HepG2 (cell line): Measurements from ENCODE around the gene IRAK2. TPM values are rescaled to one million over a fixed set of nuclear protein-coding genes. Genes with fewer than 3 reads are reported as not detected.
A peak's percentile ranks its signal among the peaks of the same experiment; 100 is the strongest.

Experiments used
- FIP1L1 ChIP-seq: fragments of 200-400 bp; formaldehyde crosslinking; IDR thresholded peaks from 2 replicates; pipeline ENCODE4 v1.6.1; 2018; ENCODE audit warnings: low read depth, mild to moderate bottlenecking, low read length, moderate library complexity, borderline replicate concordance; ENCODE audit not compliant: insufficient read depth
- FOXA3 ChIP-seq: IDR thresholded peaks from 2 replicates; pipeline ENCODE4 v1.6.1; 2016; ENCODE audit warnings: missing genetic modification reagents, missing compliant biosample characterization
- IRF9 ChIP-seq: sonication (generic); formaldehyde crosslinking; IDR thresholded peaks from 2 replicates; pipeline ENCODE4 v1.8.0; 2022; ENCODE audit warnings: missing genetic modification reagents, mild to moderate bottlenecking, borderline replicate concordance
- JUNB ChIP-seq: sonication (generic); formaldehyde crosslinking; IDR thresholded peaks from 2 replicates; pipeline ENCODE4 v1.8.0; 2022; ENCODE audit warnings: missing genetic modification reagents, mild to moderate bottlenecking, borderline replicate concordance
- MEIS2 ChIP-seq: sonication (generic); formaldehyde crosslinking; IDR thresholded peaks from 2 replicates; pipeline ENCODE4 v1.9.0; 2021; ENCODE audit warnings: mild to moderate bottlenecking, missing genetic modification reagents
- MLX ChIP-seq: IDR thresholded peaks from 2 replicates; pipeline ENCODE4 v1.6.1; 2016
- NPAS2 ChIP-seq: sonication (generic); formaldehyde crosslinking; IDR thresholded peaks from 2 replicates; pipeline ENCODE4 v1.8.0; 2022; ENCODE audit warnings: mild to moderate bottlenecking, missing genetic modification reagents, borderline replicate concordance
- PHF8 ChIP-seq: sonication (generic); formaldehyde crosslinking; IDR thresholded peaks from 2 replicates; pipeline ENCODE4 v1.5.0; 2020; ENCODE audit warnings: missing genetic modification reagents
- TOE1 ChIP-seq: sonication (generic); formaldehyde crosslinking; IDR thresholded peaks from 2 replicates; pipeline ENCODE4 v1.4.0; 2020; ENCODE audit warnings: mild to moderate bottlenecking, missing genetic modification reagents
- ZBTB49 ChIP-seq: sonication (generic); formaldehyde crosslinking; IDR thresholded peaks from 2 replicates; pipeline ENCODE4 v1.4.0; 2020; ENCODE audit warnings: missing genetic modification reagents, borderline replicate concordance
- ZNF256 ChIP-seq: sonication (generic); formaldehyde crosslinking; conservative IDR thresholded peaks from 2 replicates; pipeline ENCODE4 v1.4.0; 2020; ENCODE audit warnings: missing genetic modification reagents
- ZNF547 ChIP-seq: sonication (generic); formaldehyde crosslinking; IDR thresholded peaks from 2 replicates; pipeline ENCODE4 v1.5.1; 2020; ENCODE audit warnings: mild to moderate bottlenecking, missing genetic modification reagents
- ZNF724P ChIP-seq: sonication (generic); formaldehyde crosslinking; IDR thresholded peaks from 2 replicates; pipeline ENCODE4 v1.8.0; 2022; ENCODE audit warnings: missing genetic modification reagents, borderline replicate concordance
- ZNF737 ChIP-seq: sonication (generic); formaldehyde crosslinking; IDR thresholded peaks from 2 replicates; pipeline ENCODE4 v1.5.0; 2020; ENCODE audit warnings: missing genetic modification reagents, mild to moderate bottlenecking, borderline replicate concordance
- polyA plus RNA-seq, 8 experiments: library from polyadenylated mRNA; depleted of rRNA in 3 of 8; stranded (reverse) in 7 of 8; unstranded in 1 of 8; fragments of >200 nt; fragmentation: Illumina TruSeq in 4 of 8; extraction: Trizol in 4 of 8; gene quantifications; 2 replicates each; pipeline versions ENCODE4 v1.2.1 to v1.2.3, GENCODE V29; 2011 to 2016; ENCODE audit warnings: low read depth in 4 of 8, missing spikeins in 1 of 8, mixed read lengths in 1 of 8; ENCODE audit not compliant: insufficient read depth in 1 of 8
- total RNA-seq, 5 experiments: library from RNA; depleted of rRNA; stranded (reverse); fragments of >200 nt; fragmentation: Illumina TruSeq; extraction: Trizol; gene quantifications; 2 replicates each; pipeline ENCODE4 v1.2.3, GENCODE V29; 2016; ENCODE audit warnings: low read depth in 1 of 5
- TF ChIP-seq, protein P1 (sequence below): sonication (generic); formaldehyde crosslinking; IDR thresholded peaks from 2 replicates; pipeline ENCODE4 v1.8.1; 2023; ENCODE audit warnings: missing genetic modification reagents, inconsistent platforms, borderline replicate concordance
- TF ChIP-seq, protein P2 (sequence below): fragments of 450-650 bp; IDR thresholded peaks from 2 replicates; pipeline ENCODE4 v1.6.1; 2017; ENCODE audit warnings: mild to moderate bottlenecking
- TF ChIP-seq, protein P3 (sequence below): sonication (generic); formaldehyde crosslinking; IDR thresholded peaks from 2 replicates; pipeline ENCODE4 v1.4.0; 2020; ENCODE audit warnings: mild to moderate bottlenecking, missing genetic modification reagents
- TF ChIP-seq, protein P4 (sequence below): IDR thresholded peaks from 2 replicates; pipeline ENCODE4 v1.6.1; 2018; ENCODE audit warnings: missing genetic modification reagents, mild to moderate bottlenecking, missing compliant biosample characterization

The IRAK2 gene
- total and polyA plus RNA-seq, 2 of the 13 experiments (the other 11 are each of a cell fraction or from before 2014, with no cell fraction given), result 13.1 to 23.3 TPM

DNA sequence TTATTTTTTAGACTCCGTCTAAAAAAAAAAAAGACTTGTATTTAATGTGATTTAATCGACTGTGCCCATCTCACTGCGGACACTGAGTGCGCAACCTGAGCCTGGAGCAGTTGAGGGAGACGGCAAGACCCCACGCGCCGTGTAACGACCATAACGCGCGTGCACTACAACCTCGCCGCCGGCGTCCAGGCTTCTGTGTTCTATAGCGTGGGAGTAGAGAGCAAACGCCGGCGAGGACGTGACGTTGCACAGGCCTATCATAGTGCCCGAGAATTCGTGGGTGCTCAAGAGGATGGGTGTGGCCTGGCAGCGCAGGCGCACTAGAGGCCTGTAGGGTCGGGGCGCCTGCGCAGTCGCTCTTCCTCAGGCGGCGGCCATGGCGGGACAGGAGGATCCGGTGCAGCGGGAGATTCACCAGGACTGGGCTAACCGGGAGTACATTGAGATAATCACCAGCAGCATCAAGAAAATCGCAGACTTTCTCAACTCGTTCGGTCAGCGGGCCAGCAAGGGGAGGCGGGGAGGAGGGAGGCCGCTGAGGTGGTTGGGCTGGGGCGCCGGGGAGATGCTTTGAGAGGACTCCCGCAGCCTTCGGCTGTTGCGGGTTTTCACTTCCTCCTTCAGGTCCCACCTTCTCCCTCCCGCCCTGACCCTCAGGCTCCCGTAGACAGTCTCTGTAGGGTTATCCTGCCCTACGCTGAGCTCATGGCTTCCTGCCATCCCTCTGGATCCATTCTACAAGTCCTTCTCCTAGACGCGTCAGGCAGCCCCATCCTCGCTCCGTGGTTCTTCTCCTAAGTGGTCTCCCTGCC, 49.2 kb upstream of the IRAK2 start, which contains the start of gene BRK1 (continued):
- TF ChIP-seq JUNB (no peak), NPAS2 (no peak), PHF8 (CRISPR knock-in tag) (peak; percentile 82), ZBTB49 (CRISPR knock-in tag) (no peak), ZNF547 (CRISPR knock-in tag) (peak; percentile 32; the same call in 1 of the 2 replicates), ZNF256 (peak; percentile 70; the same call in 1 of the 2 replicates), MLX (CRISPR knock-in tag) (0 out of 2 replicates have a peak, but pooled peaks have one; percentile 61), MEIS2 (CRISPR knock-in tag) (peak; percentile 66; the same call in 1 of the 2 replicates), ZNF737 (CRISPR knock-in tag) (no peak), TOE1 (CRISPR knock-in tag) (no peak), FIP1L1 (no peak), FOXA3 (CRISPR knock-in tag) (0 out of 2 replicates have a peak, but pooled peaks have one; percentile 25), ZNF724P (no peak), IRF9 (CRISPR knock-in tag) (peak; percentile 86)
- TF ChIP-seq, protein P1, sequence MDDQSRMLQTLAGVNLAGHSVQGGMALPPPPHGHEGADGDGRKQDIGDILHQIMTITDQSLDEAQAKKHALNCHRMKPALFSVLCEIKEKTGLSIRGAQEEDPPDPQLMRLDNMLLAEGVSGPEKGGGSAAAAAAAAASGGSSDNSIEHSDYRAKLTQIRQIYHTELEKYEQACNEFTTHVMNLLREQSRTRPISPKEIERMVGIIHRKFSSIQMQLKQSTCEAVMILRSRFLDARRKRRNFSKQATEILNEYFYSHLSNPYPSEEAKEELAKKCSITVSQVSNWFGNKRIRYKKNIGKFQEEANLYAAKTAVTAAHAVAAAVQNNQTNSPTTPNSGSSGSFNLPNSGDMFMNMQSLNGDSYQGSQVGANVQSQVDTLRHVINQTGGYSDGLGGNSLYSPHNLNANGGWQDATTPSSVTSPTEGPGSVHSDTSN (CRISPR knock-in tag), result 0 out of 2 replicates have a peak, but pooled peaks have one; percentile 71
- TF ChIP-seq, protein P2, sequence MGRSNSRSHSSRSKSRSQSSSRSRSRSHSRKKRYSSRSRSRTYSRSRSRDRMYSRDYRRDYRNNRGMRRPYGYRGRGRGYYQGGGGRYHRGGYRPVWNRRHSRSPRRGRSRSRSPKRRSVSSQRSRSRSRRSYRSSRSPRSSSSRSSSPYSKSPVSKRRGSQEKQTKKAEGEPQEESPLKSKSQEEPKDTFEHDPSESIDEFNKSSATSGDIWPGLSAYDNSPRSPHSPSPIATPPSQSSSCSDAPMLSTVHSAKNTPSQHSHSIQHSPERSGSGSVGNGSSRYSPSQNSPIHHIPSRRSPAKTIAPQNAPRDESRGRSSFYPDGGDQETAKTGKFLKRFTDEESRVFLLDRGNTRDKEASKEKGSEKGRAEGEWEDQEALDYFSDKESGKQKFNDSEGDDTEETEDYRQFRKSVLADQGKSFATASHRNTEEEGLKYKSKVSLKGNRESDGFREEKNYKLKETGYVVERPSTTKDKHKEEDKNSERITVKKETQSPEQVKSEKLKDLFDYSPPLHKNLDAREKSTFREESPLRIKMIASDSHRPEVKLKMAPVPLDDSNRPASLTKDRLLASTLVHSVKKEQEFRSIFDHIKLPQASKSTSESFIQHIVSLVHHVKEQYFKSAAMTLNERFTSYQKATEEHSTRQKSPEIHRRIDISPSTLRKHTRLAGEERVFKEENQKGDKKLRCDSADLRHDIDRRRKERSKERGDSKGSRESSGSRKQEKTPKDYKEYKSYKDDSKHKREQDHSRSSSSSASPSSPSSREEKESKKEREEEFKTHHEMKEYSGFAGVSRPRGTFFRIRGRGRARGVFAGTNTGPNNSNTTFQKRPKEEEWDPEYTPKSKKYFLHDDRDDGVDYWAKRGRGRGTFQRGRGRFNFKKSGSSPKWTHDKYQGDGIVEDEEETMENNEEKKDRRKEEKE, result no peak
- TF ChIP-seq, protein P3, sequence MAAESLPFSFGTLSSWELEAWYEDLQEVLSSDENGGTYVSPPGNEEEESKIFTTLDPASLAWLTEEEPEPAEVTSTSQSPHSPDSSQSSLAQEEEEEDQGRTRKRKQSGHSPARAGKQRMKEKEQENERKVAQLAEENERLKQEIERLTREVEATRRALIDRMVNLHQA (CRISPR knock-in tag), result no peak
- TF ChIP-seq, protein P4, sequence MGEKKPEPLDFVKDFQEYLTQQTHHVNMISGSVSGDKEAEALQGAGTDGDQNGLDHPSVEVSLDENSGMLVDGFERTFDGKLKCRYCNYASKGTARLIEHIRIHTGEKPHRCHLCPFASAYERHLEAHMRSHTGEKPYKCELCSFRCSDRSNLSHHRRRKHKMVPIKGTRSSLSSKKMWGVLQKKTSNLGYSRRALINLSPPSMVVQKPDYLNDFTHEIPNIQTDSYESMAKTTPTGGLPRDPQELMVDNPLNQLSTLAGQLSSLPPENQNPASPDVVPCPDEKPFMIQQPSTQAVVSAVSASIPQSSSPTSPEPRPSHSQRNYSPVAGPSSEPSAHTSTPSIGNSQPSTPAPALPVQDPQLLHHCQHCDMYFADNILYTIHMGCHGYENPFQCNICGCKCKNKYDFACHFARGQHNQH, result peak; percentile 37; the same call in 1 of the 2 replicates
